Aorta (tissue), 5 donors: Measurements from ENCODE around the gene RELT. TPM values are rescaled to one million over a fixed set of nuclear protein-coding genes. Genes with fewer than 3 reads are reported as not detected.

ENCODE experiments used
- ATAC-seq: fragments of 200-7000 bp; cut with Tn5 transposase; one replicate; pipeline ENCODE4 v1.9.1; 2022; ENCODE audit warnings: moderate library complexity; ENCODE audit not compliant: low FRiP score
- DNase-seq, 2 donors: peaks; one replicate each; pipeline ENCODE4 v3.0.0-alpha.2; 2020
- H3K27ac ChIP-seq, 2 donors: one replicate each; pipeline ENCODE4 v1.5.1; 2013; ENCODE audit warnings: low read length in 2 of 2, mild to moderate bottlenecking in 2 of 2, moderate library complexity in 2 of 2, control low read depth in 1 of 2, inconsistent platforms in 1 of 2, low read depth in 1 of 2
- H3K27me3 ChIP-seq, 2 donors: one replicate each; pipeline ENCODE4 v1.6.1; 2013; ENCODE audit warnings: control low read depth in 1 of 2, low read length in 1 of 2, mild to moderate bottlenecking in 1 of 2, moderate library complexity in 1 of 2; ENCODE audit not compliant: insufficient read depth in 2 of 2, control insufficient read depth in 1 of 2
- H3K36me3 ChIP-seq, 2 donors: one replicate each; pipeline ENCODE4 v1.6.1; 2013; ENCODE audit warnings: control low read depth in 1 of 2, low read length in 1 of 2, mild to moderate bottlenecking in 1 of 2; ENCODE audit not compliant: insufficient read depth in 2 of 2, control insufficient read depth in 1 of 2
- H3K4me1 ChIP-seq, 2 donors: one replicate each; pipeline ENCODE4 v1.6.1; 2013; ENCODE audit warnings: low read length in 2 of 2, control low read depth in 1 of 2, mild to moderate bottlenecking in 1 of 2, moderate library complexity in 1 of 2; ENCODE audit not compliant: insufficient read depth in 2 of 2, control insufficient read depth in 1 of 2
- H3K4me3 ChIP-seq, 2 donors: one replicate each; pipeline ENCODE4 v1.5.1; 2013; ENCODE audit warnings: low read length in 2 of 2, control low read depth in 1 of 2, mild to moderate bottlenecking in 1 of 2
- H3K9me3 ChIP-seq: one replicate; pipeline ENCODE4 v1.6.1; 2013; ENCODE audit warnings: mild to moderate bottlenecking, low read length; ENCODE audit not compliant: control insufficient read depth
- WGBS, 2 donors: extraction: QIAGEN DNeasy Blood & Tissue Kit; methylation state at CpG; one replicate each; pipeline ENCODE4 v1.1.7; 2013; 5-methylcytosine and 5-hydroxymethylcytosine counted together
- intact Hi-C, 2 donors: fragments of 100-400 bp; cut with DNase I; formaldehyde crosslinking; loops; one replicate each; pipeline versions ENCODE4 v1.14.2 to v1.15.0; 2022
- polyA plus RNA-seq, 2 donors: library from polyadenylated mRNA; stranded (reverse); fragments of 200-250 nt; gene quantifications; one replicate each; pipeline ENCODE4 v1.2.3, GENCODE V29; 2013
- total RNA-seq, 2 donors: library from RNA; stranded (reverse); fragmentation: NEBNext Ultra II Directional; extraction: Animal tissue kit (Norgen Biotek cat#: 25700); gene quantifications; one replicate each; pipeline ENCODE4 v1.2.1, GENCODE V29; 2021
- donor health status: healthy with polysubstance abuse.
- donor health status: Bipolar disorder and iron deficiency.
- donor health status: DM: no; HTN: no; CAD: no.
- donor health status: DM: no; HTN: no; CAD: no.
- donor health status: DM: yes; HTN: yes; CAD: no.

RELT gene
- total and polyA plus RNA-seq, 4 donors = 1.1 to 13.2 (median 6.4) TPM

- H3K36me3 ChIP-seq = peaks cover 10 to 18% of the 10 kb centered on the region in 2 donors
Observed at GRCh38 chr11:73365352-73366264, 10.6 kb upstream of the RELT start.

DNA sequence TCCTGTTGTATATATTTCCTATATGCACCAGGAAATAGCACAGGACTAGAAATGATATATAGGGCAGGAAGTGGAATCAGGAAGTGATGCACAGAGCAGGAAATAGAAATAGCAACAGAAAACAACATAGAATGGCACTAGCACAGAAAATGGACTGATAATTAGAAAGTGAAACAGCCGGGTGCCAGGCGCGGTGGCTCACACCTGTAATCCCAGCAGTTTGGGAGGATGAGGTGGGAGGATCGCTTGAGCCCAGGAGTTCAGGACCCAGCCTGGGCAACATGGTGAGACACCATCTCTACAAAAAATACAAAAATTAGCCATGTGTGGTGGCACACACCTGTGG, 10.0 kb upstream of the RELT start:
- H3K27me3 ChIP-seq = no peaks in the 10 kb centered on the region
- intact Hi-C loops = no loop called here
- H3K9me3 ChIP-seq = no peaks in the 10 kb centered on the region
- no peak overlapping the region for H3K4me3 ChIP-seq
- ATAC-seq = no peak
- H3K27ac ChIP-seq = no peak overlapping the region
- peaks cover 10 to 18% of the 10 kb centered on the region in 2 donors for H3K36me3 ChIP-seq
- WGBS, 2 donors = 92 to 94% methylated on average over 4 of the region's 4 CpGs
- DNase-seq = no peak
- no peaks in the 10 kb centered on the region for H3K4me1 ChIP-seq

More at GRCh38 chr11:73365352-73366264, 10.6 kb upstream of the RELT start:
- intact Hi-C loops = no loop called here
- Histone ChIP-seq H3K27me3 (no peaks in the 10 kb centered on the region), H3K9me3 (no peaks in the 10 kb centered on the region), H3K4me1 (no peaks in the 10 kb centered on the region), H3K4me3 (no peak overlapping the region), H3K27ac (no peak overlapping the region)
- 74 to 75% methylated on average over 24 of the region's 24 CpGs for WGBS, 2 donors
- ATAC-seq = no peak
- no peak for DNase-seq

DNA sequence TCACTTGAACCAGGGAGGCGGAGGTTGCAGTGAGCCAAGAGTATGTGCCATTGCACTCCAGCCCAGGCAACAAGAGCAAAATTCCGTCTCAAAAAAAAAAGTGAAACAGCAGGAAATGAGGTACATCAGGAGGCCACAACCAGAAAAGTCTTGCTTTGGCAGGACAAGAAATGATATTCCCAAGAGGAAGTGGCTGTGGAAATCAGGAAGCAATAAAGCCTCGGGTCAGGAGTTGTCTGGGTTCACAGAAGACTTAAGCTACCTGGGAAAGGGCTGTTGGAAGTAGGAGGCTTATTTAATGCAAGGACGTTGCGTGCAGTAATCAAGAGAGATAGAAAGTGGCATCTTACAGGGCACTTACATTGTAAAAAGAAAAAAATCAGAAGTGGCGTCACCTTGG, 9.2 kb upstream of the RELT start:
- H3K4me1 ChIP-seq = no peaks in the 10 kb centered on the region
- 68 to 71% methylated on average over 6 of the region's 6 CpGs for WGBS, 2 donors
- no peak for ATAC-seq
- no peaks in the 10 kb centered on the region for H3K9me3 ChIP-seq
- DNase-seq = no peak
- intact Hi-C loops = no loop called here
- H3K4me3 ChIP-seq = no peak overlapping the region
- no peak overlapping the region for H3K27ac ChIP-seq
- peaks cover 10 to 14% of the 10 kb centered on the region in 2 donors for H3K36me3 ChIP-seq
- H3K27me3 ChIP-seq = no peaks in the 10 kb centered on the region

GRCh38 chr11:73367482-73368024, 8.6 kb upstream of the RELT start:
- H3K4me3 ChIP-seq = no peak overlapping the region
- H3K27me3 ChIP-seq = no peaks in the 10 kb centered on the region
- no peaks in the 10 kb centered on the region for H3K4me1 ChIP-seq
- intact Hi-C loops = no loop called here
- no peaks in the 10 kb centered on the region for H3K9me3 ChIP-seq
- 69% methylated on average over 20 of the region's 20 CpGs for WGBS, 2 donors
- H3K36me3 ChIP-seq = peaks cover 10 to 14% of the 10 kb centered on the region in 2 donors
- DNase-seq = no peak
- H3K27ac ChIP-seq = no peak overlapping the region
- no peak for ATAC-seq

- Histone ChIP-seq H3K27ac (no peak overlapping the region), H3K36me3 (no peaks in the 10 kb centered on the region), H3K9me3 (no peaks in the 10 kb centered on the region), H3K27me3 (no peaks in the 10 kb centered on the region), H3K4me1 (no peaks in the 10 kb centered on the region), H3K4me3 (no peak overlapping the region)
- 23 to 35% methylated on average over 6 of the region's 6 CpGs for WGBS, 2 donors
- ATAC-seq (no peak), DNase-seq (no peak)
- intact Hi-C loops = no loop called here
Observed at GRCh38 chr11:73372375-73372993, 3.7 kb upstream of the RELT start.

DNA sequence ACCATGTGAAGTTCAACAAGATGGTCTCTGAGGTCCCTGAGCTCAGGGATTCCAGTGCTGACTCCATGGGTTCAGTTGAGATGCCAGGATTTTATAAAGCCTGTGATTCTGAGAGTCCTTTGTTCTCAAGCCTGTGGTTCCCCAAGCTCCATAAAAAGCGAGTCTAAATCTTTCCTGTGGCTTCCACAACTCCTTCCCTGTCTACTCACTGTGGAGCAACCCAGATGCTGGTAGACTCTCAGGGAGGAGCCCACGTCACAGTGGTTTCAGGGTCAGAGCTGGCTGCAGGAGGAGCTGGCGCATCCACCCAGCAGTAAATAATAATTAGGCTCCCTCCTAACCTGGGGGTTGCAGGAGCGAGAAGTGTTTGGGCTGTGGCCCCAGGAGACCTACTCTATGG, 2.0 kb upstream of the RELT start:
- Histone ChIP-seq H3K4me1 (no peaks in the 10 kb centered on the region), H3K4me3 (no peak overlapping the region), H3K27ac (no peak overlapping the region), H3K27me3 (no peaks in the 10 kb centered on the region), H3K9me3 (no peaks in the 10 kb centered on the region), H3K36me3 (no peaks in the 10 kb centered on the region)
- intact Hi-C loops = no loop called here
- WGBS, 2 donors = 75 to 76% methylated on average over 4 of the region's 4 CpGs
- DNase-seq (no peak), ATAC-seq (no peak)

GRCh38 chr11:73375830-73376159, 404 bp upstream of the RELT start:
- Histone ChIP-seq H3K27me3 (no peaks in the 10 kb centered on the region), H3K36me3 (no peaks in the 10 kb centered on the region), H3K9me3 (no peaks in the 10 kb centered on the region), H3K4me1 (no peaks in the 10 kb centered on the region), H3K4me3 (no peak overlapping the region), H3K27ac (peak overlapping the region in 1 of 2 donors; percentile 50)
- intact Hi-C loops = no loop called here
- 57 to 61% methylated on average over 6 of the region's 6 CpGs for WGBS, 2 donors
- ATAC-seq (no peak), DNase-seq (no peak)

DNA sequence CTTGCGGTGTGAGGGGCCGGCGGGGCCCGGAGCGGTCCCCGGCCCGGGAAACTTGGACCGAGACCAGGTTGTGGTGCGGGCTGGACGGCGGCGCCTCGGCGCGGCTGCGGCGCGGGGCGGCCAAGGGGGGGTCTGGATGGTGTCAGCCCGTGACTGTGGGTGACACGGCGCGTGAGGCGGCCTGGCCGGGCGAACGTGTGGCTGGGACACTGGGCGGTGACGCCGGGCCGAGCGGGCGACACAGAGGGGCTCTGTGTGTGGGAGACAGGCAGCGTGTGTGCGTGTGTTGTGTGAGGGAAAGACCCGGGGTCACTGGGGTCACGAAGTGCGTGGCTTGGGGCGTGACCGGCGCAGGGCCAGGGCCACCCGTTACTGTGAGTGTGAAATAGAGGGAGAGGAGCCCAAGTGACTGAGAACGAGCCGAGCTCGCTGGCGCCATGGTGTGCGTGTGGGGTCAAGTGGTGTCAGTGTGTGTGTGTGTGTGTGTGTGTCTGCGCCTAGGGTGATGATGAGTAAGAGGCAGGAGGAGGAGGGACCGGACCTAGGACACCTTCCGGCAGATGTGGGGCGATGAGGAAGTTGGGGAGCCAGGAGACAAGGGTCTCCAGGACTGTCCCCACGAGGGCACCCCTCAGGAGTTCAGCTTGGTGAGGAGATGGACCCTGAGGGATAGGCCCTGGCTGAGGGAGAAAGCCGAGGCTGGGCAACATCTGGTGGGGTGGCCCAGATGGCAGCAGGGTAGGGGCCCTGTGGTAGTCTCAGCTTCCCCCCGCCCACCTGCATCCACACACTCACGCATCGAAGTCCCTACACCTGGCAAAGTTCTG, 817 bp downstream of the RELT start:
- peak overlapping the region; percentile 27 to 42 for H3K4me3 ChIP-seq
- ATAC-seq (peak; percentile 16), DNase-seq (peak; percentile 73 to 88)
- intact Hi-C loops = no loop called here
- H3K27ac ChIP-seq = peak overlapping the region in 1 of 2 donors; percentile 4
- no peaks in the 10 kb centered on the region for H3K9me3 ChIP-seq
- 11% methylated on average over 55 to 56 of the region's 56 CpGs for WGBS, 2 donors
- no peaks in the 10 kb centered on the region for H3K4me1 ChIP-seq
- no peaks in the 10 kb centered on the region for H3K27me3 ChIP-seq
- H3K36me3 ChIP-seq = no peaks in the 10 kb centered on the region
